ENCODE results near the gene GAD1. TPM values are rescaled to one million over a fixed set of nuclear protein-coding genes. Genes with fewer than 3 reads are reported as not detected.

Gene GAD1
- total and polyA plus RNA-seq, 2 of the 4 experiments (the other 2 are of a cell fraction): not detected

- Histone ChIP-seq H3K23ac (ENCODE audit: low read depth, low read length) (no peak overlapping the region), H3K9me3 (ENCODE audit: control insufficient read depth, insufficient read depth, low read length) (no peaks in the 10 kb centered on the region), H3K18ac (ENCODE audit: low read depth, low read length) (no peak overlapping the region), H3K9ac (ENCODE audit: low read depth, low read length) (no peak overlapping the region), H3K27ac (ENCODE audit: insufficient read depth, low read length) (no peak overlapping the region), H3K9me1 (ENCODE audit: insufficient read depth, low read length) (no peaks in the 10 kb centered on the region), H2BK20ac (ENCODE audit: low read depth, low read length) (no peak overlapping the region), H3K14ac (replicated peaks; ENCODE audit: low read depth, low read length) (no peak overlapping the region), H3K4ac (ENCODE audit: low read depth, low read length) (no peak overlapping the region), H3K4me1 (ENCODE audit: control insufficient read depth, insufficient read depth, low read length) (no peaks in the 10 kb centered on the region), H4K20me1 (ENCODE audit: insufficient read depth, low read length) (no peaks in the 10 kb centered on the region), H3K79me1 (ENCODE audit: low read depth in 1 of 2, low read length in 2 of 2) (no peaks in the 10 kb centered on the region), H4K5ac (ENCODE audit: low read depth, low read length) (no peak overlapping the region), H2AK5ac (ENCODE audit: low read depth, low read length) (no peak overlapping the region), H2AFZ (replicated peaks; ENCODE audit: low read length, poor library complexity) (no peak overlapping the region), H3K27me3 (ENCODE audit: control insufficient read depth, insufficient read depth, low read length) (peaks cover 4% of the 10 kb centered on the region; the same call in 1 of the 2 replicates), H2AK9ac (replicated peaks; ENCODE audit: low read depth, low read length, poor library complexity) (no peak overlapping the region), H4K8ac (ENCODE audit: low read depth in 2 of 2, low read length in 2 of 2) (no peak overlapping the region), H3K4me2 (ENCODE audit: low read depth, low read length) (no peak overlapping the region), H4K91ac (ENCODE audit: insufficient read depth, low read depth, low read length) (no peak overlapping the region), H2BK5ac (ENCODE audit: low read depth, low read length, poor library complexity, severe bottlenecking) (no peak overlapping the region), H3K4me3 (ENCODE audit: insufficient read depth, low read depth, low read length) (no peak overlapping the region), H2BK120ac (ENCODE audit: low read depth, low read length) (no peak overlapping the region), H2BK15ac (ENCODE audit: low read depth, low read length) (no peak overlapping the region), H3K36me3 (ENCODE audit: control insufficient read depth, insufficient read depth, low read length) (no peaks in the 10 kb centered on the region), H3K56ac (ENCODE audit: extremely low read depth, insufficient read depth, low read length) (no peak overlapping the region)
- TF ChIP-seq MXI1 (IDR thresholded peaks at IDR 0.05; ENCODE audit: borderline replicate concordance, low read depth, low read length) (no peak), RAD21 (IDR thresholded peaks at IDR 0.05; ENCODE audit: low read length) (no peak), FOS (IDR thresholded peaks at IDR 0.05; ENCODE audit: low read depth, low read length) (no peak), MAFK (IDR thresholded peaks at IDR 0.05; ENCODE audit: low read depth, low read length) (no peak), NFE2L2 (IDR thresholded peaks at IDR 0.05; ENCODE audit: low read depth, low read length) (no peak), CEBPB (IDR thresholded peaks at IDR 0.05; ENCODE audit: low read depth, low read length) (no peak), SMC3 (IDR thresholded peaks at IDR 0.05; ENCODE audit: low read depth, low read length) (no peak), ELK1 (IDR thresholded peaks at IDR 0.05; ENCODE audit: borderline replicate concordance, low read depth, low read length) (no peak), BHLHE40 (IDR thresholded peaks at IDR 0.05; ENCODE audit: low read depth, low read length) (no peak), CHD1 (IDR thresholded peaks at IDR 0.05; ENCODE audit: low read depth, low read length) (no peak), POLR2A (IDR thresholded peaks at IDR 0.05; ENCODE audit: low read depth, low read length) (no peak), RFX5 (IDR thresholded peaks at IDR 0.05; ENCODE audit: low read depth, low read length) (no peak), USF2 (IDR thresholded peaks at IDR 0.05; ENCODE audit: low read depth, low read length) (no peak), MAZ (IDR thresholded peaks at IDR 0.05; ENCODE audit: borderline replicate concordance, low read depth, low read length) (no peak), RCOR1 (IDR thresholded peaks at IDR 0.05; ENCODE audit: insufficient replicate concordance, low read length) (no peak), CTCF (conservative IDR thresholded peaks at IDR 0.05; ENCODE audit: low read depth, low read length) (no peak)
- ATAC-seq (ENCODE audit: low read depth): no peak
- dilution Hi-C loops (cut with HindIII; ENCODE audit: low sequenced_read_pairs, unreplicated experiment): no loop called here
- ChIA-PET CTCF (interaction anchor here (1.3 kb wide), 1 partner anchor 9 kb away, joined by 6 read pairs; no protein-coding TSS in a partner anchor), POLR2A (ENCODE audit: unreplicated experiment) (no interaction called here)
- in situ Hi-C loops (cut with MboI; ENCODE audit: low sequenced_read_pairs): no loop called here
- no TSS peak for BruUV-seq (replicated peaks)
- DNase-seq: no peak
- 33% methylated on average over 1 of the region's 3 CpGs; no CpG with 5 or more reads in 1 of the 2 experiments for WGBS, 2 experiments (ENCODE audit: extremely low coverage in 2 of 2, insufficient read length in 1 of 2)
- intact Hi-C loops (cut with micrococcal nuclease): no loop called here
Measured at GRCh38 chr2:170881840-170882239, 65.2 kb downstream of the GAD1 start.

Data from IMR-90 (cell line).